Measurements from ENCODE around the gene NEAT1. TPM values are rescaled to one million over a fixed set of nuclear protein-coding genes. Genes with fewer than 3 reads are reported as not detected.

The NEAT1 gene
- total and polyA plus RNA-seq, 8 donors: 106 to 1,441 (median 149) TPM

GRCh38 chr11:65425105-65425970 is 2.7 kb downstream of the NEAT1 start:
- Histone ChIP-seq H3K27ac (peak overlapping the region; percentile 99 to 100), H3K36me3 (peaks cover 0 to 43% of the 10 kb centered on the region in 2 donors), H3K4me3 (peak overlapping the region; percentile 76 to 80), H3K9me3 (no peaks in the 10 kb centered on the region), H3K27me3 (no peaks in the 10 kb centered on the region), H3K4me1 (peaks cover 27 to 51% of the 10 kb centered on the region in 2 donors)
- peak in 1 of 2 donors; percentile 49 for TF ChIP-seq CTCF (IDR thresholded peaks at IDR 0.05)
- intact Hi-C loops (cut with DNase I): no loop called here
- ATAC-seq (no peak), DNase-seq (peak in 2 of 4 donors; percentile 49 to 63)

GRCh38 chr11:65425971-65426838 is 3.6 kb downstream of the NEAT1 start:
- Histone ChIP-seq H3K36me3 (peaks cover 0 to 43% of the 10 kb centered on the region in 2 donors), H3K4me1 (peaks cover 23 to 51% of the 10 kb centered on the region in 2 donors), H3K4me3 (peak overlapping the region; percentile 76 to 80), H3K27me3 (no peaks in the 10 kb centered on the region), H3K27ac (peak overlapping the region; percentile 99 to 100), H3K9me3 (no peaks in the 10 kb centered on the region)
- no peak for TF ChIP-seq CTCF (IDR thresholded peaks at IDR 0.05)
- ATAC-seq (no peak), DNase-seq (peak in 2 of 4 donors; percentile 29 to 74)
- intact Hi-C loops (cut with DNase I): no loop called here

- Histone ChIP-seq H3K4me1 (peaks cover 23 to 55% of the 10 kb centered on the region in 2 donors), H3K27me3 (no peaks in the 10 kb centered on the region), H3K36me3 (peaks cover 0 to 46% of the 10 kb centered on the region in 2 donors), H3K4me3 (peak overlapping the region; percentile 76 to 80), H3K27ac (peak overlapping the region; percentile 99 to 100), H3K9me3 (no peaks in the 10 kb centered on the region)
- ATAC-seq: peak; percentile 3
- no peak for TF ChIP-seq CTCF (IDR thresholded peaks at IDR 0.05)
- DNase-seq: peak in 1 of 4 donors; percentile 68
- intact Hi-C loops (cut with DNase I): no loop called here
These were observed 4.5 kb downstream of the NEAT1 start for GRCh38 chr11:65426839-65427690.

- H3K4me3 ChIP-seq: peak overlapping the region; percentile 76 to 80
- ATAC-seq: peak; percentile 3
- intact Hi-C loops (cut with DNase I): no loop called here
These were observed 5.3 kb downstream of the NEAT1 start for GRCh38 chr11:65427691-65428577.

More at GRCh38 chr11:65427691-65428577, 5.3 kb downstream of the NEAT1 start:
- TF ChIP-seq CTCF (IDR thresholded peaks at IDR 0.05): no peak
- H3K27ac ChIP-seq: peak overlapping the region; percentile 99 to 100
- DNase-seq: peak in 1 of 4 donors; percentile 53
- H3K36me3 ChIP-seq: peaks cover 0 to 55% of the 10 kb centered on the region in 2 donors
- no peaks in the 10 kb centered on the region for H3K9me3 ChIP-seq
- peaks cover 25 to 64% of the 10 kb centered on the region in 2 donors for H3K4me1 ChIP-seq
- no peaks in the 10 kb centered on the region for H3K27me3 ChIP-seq
